Cardiac septum (tissue), 1 donor: ENCODE results near the gene COA7. TPM values are rescaled to one million over a fixed set of nuclear protein-coding genes. Genes with fewer than 3 reads are reported as not detected.

Experiments used
- DNase-seq: peaks from one replicate; pipeline ENCODE4 v3.0.0-alpha.2; 2020; ENCODE audit warnings: low spot score
- intact Hi-C: fragments of 100-400 bp; cut with DNase I; formaldehyde crosslinking; loops from one replicate; pipeline ENCODE4 v1.14.0; 2022
- total RNA-seq: library from RNA; stranded (reverse); fragmentation: NEBNext Ultra II Directional; extraction: Animal tissue kit (Norgen Biotek cat#: 25700); gene quantifications from one replicate; pipeline ENCODE4 v1.2.1, GENCODE V29; 2021
- donor health status: DM: no; HTN: no; CAD: no.

Gene COA7
- total RNA-seq, 1 donor from 2014 or later, result 14.2 TPM

DNA sequence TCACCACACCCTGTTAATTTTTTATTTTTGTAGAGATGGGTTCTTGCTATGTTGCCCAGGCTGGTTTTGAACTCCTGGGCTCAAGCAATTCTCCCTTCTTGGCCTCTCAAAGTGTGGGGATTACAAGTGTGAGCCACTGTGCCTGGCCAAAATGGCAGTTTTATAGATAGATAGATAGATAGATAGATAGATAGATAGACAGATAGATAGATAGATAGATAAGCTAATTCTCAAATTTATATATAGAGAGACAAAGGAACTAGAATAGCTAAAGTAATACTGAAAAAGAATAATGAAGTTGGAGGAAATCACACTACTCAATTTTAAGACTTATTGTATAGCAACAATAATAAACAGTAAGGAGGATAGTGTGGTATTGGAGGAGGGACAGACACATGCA, 44.1 kb downstream of the COA7 start:
- DNase-seq, result no peak
- intact Hi-C loops, result no loop called here

DNA sequence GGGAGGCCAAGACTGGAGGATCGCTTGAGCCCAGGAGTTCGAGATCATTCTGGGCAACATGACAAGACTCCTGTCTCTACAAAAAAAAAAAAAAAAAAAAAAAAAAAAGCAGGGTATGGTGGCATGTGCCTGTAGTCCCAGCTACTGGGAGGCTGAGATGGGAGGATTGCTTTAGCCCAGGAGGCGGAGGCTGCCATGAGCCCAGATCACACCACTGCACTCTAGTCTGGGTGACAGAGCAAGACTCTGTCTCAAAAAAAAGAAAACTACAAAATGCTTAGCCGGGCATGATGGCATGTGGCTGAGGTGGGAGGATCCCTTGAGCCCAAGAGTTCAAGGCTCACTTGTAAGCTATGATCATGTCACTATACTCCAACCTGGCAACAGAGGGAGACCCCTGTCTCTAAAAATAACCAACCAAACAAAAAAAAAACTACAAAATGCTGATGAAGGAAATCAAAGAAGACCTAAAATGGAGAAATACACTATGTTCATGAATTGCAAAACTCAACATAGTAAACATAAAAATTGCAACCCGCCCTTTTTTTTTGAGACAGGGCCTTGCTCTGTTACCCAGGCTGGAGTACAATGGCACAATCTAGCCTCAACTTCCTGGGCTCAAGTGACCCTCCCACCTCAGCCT, 44.8 kb downstream of the COA7 start:
- intact Hi-C loops, result no loop called here
- no peak for DNase-seq

DNA sequence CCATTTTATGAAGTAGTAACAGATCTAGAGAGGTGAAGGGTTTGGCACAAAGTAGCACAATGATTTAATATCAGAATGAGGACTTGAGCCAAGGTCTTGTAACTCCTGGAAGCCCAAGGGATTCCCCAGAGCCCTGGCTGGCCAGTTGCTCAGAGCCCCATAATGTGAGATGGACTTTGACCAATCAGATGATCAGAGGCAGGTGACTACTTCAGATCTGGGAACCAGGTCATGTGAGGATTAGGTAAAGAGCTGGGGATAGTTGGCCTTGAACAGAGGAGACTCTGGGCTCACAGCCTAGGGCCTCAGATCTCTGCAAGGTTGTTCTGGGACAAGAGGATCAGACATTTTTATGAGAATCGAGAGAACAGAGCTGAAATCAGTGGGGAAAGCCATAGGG, 46.2 kb downstream of the COA7 start:
- intact Hi-C loops, result no loop called here
- DNase-seq, result no peak

DNA sequence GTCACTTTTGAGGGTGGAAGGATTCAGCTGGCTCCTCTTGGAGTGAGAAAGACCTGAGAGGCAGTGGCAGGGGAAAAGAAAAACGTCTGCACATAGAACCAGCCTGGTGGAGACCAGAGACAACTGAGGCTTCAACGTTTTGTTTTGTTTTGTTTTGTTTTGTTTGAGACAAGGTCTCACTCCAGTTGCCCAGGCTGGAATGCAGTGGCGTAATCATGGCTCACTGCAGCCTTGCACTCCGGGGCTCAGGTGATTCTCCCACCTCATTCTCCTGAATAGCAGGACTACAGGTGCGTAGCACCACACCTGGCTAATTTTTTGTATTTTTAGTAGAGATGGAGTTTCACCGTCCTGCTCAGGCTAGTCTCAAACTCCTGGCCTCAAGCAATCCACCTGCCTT, 52.9 kb downstream of the COA7 start:
- no peak for DNase-seq
- intact Hi-C loops, result no loop called here

DNA sequence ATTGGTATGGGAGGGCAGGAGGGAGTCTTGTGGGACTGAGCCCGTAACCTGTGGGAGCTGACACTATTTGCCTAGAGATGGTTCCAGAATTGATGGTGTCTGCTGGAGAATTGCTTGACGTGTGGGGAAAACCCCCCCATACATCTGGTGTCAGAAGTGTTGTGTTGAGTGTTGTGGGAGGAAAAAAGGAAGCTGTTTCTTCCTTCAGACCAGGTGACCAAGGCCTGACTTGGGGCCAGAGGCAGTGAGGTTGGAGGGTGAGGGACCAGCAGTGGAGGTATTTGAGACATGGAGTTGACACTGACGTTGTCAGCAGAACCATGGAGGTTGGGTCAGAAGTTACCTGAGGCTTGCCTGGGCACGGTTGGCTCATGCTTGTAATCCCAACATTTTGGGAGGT, 56.8 kb downstream of the COA7 start:
- no peak for DNase-seq
- intact Hi-C loops, result no loop called here

DNA sequence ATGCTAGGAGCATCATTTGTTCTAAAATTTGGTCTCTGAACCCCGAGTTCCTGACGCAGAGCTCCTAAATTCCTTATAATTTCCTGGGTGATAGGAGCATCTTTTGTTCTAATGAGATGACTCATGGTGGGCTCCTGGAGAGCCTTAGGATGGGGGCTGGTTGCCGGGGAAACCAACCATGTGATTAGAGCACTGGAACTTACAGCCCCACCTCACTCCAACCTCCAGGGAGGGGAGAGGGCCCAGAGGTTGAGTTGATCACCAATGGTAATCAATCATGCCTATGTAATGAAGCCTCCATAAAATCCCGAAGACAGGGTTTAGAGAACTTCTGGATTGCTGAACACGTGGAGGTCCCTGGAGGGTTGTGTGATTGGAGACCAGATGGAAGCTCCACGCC, 57.5 kb downstream of the COA7 start:
- intact Hi-C loops, result no loop called here
- DNase-seq, result no peak

DNA sequence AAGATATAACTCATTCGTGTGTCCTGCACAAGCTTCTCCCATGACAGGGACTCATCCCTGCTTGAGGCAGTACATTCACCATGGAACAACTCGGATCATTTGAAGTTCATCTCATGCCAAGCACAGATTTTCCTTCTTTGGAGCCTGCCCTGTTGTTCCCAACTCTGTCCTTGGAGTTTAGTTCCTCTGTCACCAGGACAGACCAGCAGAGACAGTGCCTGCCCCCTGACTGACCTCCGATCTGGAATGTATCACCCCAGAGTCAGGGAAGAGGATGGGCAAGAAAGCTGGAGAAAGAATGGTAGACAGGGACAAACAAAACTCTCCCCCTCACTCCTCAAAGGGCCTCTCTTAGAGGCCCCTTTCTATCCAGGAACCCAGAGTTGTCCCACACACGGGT, 60.2 kb downstream of the COA7 start:
- intact Hi-C loops, result no loop called here
- no peak for DNase-seq

DNA sequence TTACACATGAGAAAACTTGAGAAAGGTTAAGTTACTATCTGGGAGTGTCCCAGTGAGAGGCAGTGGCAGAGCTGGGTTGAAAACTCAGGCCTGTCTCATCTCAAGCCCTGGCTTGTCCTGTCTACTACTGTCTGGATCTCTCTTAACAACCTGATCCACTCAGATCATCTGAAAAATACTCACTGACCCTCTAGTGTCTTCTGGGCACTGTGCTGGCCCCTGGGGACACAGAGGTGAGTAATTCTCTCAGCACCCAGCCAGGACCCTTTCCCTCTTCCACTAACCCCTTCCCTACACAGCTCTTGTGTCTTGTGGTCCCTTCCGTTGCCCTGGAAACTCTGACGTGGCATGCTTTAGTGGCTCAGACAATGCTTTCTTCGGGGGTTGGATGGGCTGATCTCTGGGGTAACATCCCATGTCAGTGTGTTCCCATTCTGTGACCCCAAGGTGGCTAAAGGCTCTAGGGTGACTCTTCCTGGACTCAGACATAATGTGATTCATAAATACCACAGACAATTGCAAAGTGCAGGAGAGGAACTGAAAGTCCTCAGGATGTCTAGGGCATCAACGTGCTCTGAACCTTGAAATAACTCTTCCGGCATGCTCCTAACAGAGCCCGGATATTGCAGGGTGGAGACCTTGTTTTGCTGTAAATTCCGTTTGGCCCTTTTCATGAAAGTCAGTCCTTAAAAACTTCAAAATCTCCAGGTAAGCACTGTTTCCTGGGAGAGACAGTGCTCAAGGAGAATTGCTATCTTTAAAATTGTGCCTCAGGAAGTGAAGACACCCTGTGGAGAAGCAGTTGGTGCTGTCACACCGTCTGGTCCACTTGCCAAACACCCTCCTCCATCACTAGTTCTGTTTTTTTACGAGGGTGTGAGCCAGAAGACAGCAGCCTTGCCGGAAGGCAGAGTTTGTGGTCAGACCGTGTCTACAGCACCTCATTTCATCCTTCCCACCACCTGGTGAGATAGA, 61.1 kb downstream of the COA7 start:
- DNase-seq, result no peak
- intact Hi-C loops, result no loop called here

DNA sequence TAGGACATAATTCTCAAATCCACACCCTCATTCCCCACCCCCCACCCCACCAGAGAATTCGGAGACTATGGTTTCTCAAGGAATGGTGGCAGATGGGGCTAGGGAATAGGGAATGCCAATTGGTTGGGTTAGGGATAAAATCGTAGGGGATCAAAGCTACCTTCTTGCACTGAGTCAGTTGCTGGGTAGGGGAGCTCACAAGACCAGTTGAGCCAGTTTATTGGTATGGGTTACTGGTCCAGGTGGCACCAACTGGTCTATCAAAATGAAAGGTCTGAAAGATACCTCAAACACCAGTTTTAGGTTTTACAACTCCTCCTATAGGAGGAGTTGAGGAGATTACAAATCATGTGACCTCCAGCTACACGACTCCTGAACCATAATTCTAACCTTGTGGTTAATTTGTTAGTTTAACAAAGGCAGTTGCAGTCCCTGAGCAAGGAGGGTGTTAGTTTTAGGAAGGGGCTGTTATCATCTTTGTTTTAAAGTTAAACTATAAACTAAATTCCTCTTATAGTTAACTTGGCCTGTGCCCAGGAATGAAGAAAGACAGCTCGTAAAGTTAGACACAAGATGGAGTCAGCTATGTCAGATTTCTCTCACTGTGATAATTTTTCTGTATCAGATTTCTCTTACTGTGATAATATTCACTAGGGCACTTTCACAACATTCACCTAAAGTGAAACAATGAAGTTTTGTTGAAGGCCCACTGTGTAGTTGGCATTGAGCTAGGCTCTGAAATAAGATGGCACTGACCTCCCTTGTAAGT, 62.6 kb downstream of the COA7 start:
- DNase-seq, result no peak
- intact Hi-C loops, result no loop called here

Other genes with a start within 250 kb of the COA7 start
- gene TUT4, start 145.3 kb downstream of the COA7 start, total RNA-seq, result 37.1 TPM
- gene GPX7, start 96.0 kb downstream of the COA7 start, total RNA-seq, result 12.7 TPM
- gene SHISAL2A, start 65.2 kb downstream of the COA7 start, total RNA-seq, result not detected
- 47.6 TPM for gene ZYG11B, start 28.1 kb upstream of the COA7 start, total RNA-seq
- not detected for gene ZYG11A, start 144.4 kb upstream of the COA7 start, total RNA-seq
- 92.3 TPM for gene ECHDC2, start 223.4 kb upstream of the COA7 start, total RNA-seq
- gene SCP2, start 228.9 kb upstream of the COA7 start, total RNA-seq, result 124 TPM